Left ventricle myocardium superior (tissue), 1 donor: ENCODE results near the gene GAN. TPM values are rescaled to one million over a fixed set of nuclear protein-coding genes. Genes with fewer than 3 reads are reported as not detected.
A peak's percentile ranks its signal among the peaks of the same experiment; 100 is the strongest.

ENCODE experiments used
- ATAC-seq: fragments of 200-7000 bp; cut with Tn5 transposase; one replicate; pipeline ENCODE4 v1.9.1; 2020; ENCODE audit warnings: mild to moderate bottlenecking, moderate library complexity
- DNase-seq: peaks from one replicate; pipeline ENCODE4 v3.0.0-alpha.2; 2020
- intact Hi-C: fragments of 100-400 bp; cut with micrococcal nuclease; formaldehyde crosslinking; loops from one replicate; pipeline ENCODE4 v1.11.0; 2022
- long read RNA-seq: library from polyadenylated mRNA; unstranded; transcript quantifications from one replicate; pipeline ENCODE4 v2.0.0, GENCODE V29; 2021
- total RNA-seq: library from RNA; stranded (reverse); fragmentation: NEBNext Ultra II Directional; extraction: Animal tissue kit (Norgen Biotek cat#: 25700); gene quantifications from one replicate; pipeline ENCODE4 v1.2.1, GENCODE V29; 2021
- donor health status: DM: no; HTN: yes; CAD: no; lungs with severe emphysema.

The GAN gene, protein sequence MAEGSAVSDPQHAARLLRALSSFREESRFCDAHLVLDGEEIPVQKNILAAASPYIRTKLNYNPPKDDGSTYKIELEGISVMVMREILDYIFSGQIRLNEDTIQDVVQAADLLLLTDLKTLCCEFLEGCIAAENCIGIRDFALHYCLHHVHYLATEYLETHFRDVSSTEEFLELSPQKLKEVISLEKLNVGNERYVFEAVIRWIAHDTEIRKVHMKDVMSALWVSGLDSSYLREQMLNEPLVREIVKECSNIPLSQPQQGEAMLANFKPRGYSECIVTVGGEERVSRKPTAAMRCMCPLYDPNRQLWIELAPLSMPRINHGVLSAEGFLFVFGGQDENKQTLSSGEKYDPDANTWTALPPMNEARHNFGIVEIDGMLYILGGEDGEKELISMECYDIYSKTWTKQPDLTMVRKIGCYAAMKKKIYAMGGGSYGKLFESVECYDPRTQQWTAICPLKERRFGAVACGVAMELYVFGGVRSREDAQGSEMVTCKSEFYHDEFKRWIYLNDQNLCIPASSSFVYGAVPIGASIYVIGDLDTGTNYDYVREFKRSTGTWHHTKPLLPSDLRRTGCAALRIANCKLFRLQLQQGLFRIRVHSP
- 10.3 TPM for total RNA-seq
- long read RNA-seq, full-length matches to known transcripts, result 3 of 8 reads
- long read RNA-seq, partial matches to known transcripts, result 1 of 8 reads
- long read RNA-seq, other reads (novel, unspliced or antisense), result 4 of 8 reads

DNA sequence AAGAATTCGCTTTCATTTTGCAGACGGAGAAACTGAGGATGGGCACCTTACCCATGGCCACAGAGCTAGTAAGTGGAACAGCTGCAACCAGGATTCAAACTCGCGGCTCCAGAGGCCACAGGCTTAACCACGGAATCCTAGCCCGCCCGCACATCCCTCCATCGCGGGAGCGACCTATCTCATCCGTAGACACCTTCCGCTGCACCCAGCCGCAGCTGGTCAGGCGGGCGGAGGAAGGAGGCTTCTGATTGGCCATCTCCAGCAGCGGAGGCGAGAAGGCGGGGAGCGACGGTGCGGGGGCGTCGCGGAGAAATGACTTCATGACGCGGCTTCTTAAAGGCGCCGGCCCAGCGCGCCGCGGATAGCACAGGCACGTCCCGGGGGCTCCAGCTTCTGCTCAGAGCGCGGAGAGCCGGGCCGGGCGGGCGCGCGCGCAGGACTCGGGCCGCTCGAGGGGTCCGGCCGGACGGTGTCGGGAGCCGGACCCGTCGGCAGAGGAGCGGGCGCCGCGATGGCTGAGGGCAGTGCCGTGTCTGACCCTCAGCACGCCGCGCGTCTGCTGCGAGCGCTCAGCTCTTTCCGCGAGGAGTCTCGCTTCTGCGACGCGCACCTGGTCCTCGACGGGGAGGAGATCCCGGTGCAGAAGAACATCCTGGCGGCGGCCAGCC is at the start of gene GAN:
TSS of gene GAN (plus strand) at position 360 of the 668 bp plus-strand sequence. CDS start at position 512, 152 bp downstream.
- intact Hi-C loops, result no loop called here
- ATAC-seq (peak; percentile 96), DNase-seq (peak; percentile 96)

DNA sequence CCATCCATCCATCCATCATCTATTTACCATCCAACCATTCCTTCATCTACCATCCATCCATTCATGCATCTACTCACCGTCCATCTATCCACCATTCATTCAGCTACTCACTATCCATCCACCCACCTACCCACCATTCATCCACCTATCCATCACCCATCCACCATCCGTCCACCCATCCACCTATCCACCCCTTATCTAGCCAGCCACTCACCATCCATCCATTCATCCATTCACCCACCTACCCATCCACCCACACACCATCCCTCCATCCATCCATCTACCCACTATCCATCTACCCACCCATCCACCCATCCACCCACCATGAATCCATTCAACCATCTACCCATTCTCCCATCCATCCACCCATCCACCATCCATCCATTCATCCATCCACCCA is 49.7 kb upstream of the GAN start:
- no peak for DNase-seq
- intact Hi-C loops, result no loop called here
- no peak for ATAC-seq

DNA sequence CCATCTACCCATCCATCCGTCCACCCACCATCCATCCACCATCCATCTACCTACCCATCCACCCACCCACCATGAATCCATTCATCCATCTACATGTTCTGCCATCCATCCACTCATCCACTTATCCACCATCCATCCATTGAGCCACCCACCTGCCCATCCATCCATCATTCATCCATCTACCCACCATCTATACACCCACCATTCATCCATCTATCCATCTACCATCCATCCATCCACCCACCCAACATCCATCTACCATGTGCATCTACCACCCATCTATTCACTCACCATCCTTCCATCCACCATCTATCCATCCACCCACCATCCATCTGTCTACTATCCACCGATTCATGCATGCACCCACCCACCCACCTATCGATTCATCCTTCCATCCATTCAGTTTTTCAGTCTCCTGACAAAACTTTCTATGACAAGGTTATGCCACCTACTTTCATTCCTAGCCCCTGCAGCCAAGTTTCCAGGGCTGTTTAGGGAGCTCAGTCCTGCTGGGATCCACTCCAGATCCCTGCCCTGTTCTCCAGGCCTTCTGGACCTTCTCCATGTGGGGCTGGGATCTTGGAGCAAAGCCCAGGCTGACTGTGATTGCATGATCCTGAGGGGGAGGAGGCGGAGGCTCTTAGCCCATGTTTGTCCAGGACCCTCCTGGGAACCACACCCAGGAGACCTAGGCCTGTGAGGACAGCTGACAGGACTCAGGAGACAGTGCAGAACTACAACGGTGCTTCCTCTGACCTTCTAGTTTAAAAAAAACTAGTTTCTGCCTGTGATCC is 48.9 kb upstream of the GAN start:
- intact Hi-C loops, result no loop called here
- DNase-seq (peak; percentile 90), ATAC-seq (peak; percentile 98)

GRCh38 chr16:81266680-81267095 is 48.1 kb upstream of the GAN start:
- intact Hi-C loops, result no loop called here
- DNase-seq (no peak), ATAC-seq (no peak)

DNA sequence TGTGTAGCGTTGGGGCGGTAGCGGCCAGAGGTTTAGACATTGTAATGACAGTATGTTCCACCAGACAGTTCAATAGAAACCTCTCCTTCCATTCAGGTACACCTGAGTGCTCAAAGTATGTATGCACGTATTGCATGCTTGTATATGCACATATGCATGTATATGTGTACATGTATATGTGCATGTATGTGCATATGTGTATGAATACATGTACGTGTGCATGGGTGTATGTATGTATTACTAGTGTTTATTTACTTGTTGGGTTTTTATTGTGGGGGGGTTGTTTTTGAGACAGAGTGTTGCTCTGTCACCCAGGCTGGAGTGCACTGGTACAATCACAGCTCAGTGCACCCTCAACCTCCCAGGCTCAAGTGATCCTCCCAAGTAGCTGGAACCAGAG is 46.3 kb upstream of the GAN start:
- intact Hi-C loops, result no loop called here
- DNase-seq (no peak), ATAC-seq (no peak)

DNA sequence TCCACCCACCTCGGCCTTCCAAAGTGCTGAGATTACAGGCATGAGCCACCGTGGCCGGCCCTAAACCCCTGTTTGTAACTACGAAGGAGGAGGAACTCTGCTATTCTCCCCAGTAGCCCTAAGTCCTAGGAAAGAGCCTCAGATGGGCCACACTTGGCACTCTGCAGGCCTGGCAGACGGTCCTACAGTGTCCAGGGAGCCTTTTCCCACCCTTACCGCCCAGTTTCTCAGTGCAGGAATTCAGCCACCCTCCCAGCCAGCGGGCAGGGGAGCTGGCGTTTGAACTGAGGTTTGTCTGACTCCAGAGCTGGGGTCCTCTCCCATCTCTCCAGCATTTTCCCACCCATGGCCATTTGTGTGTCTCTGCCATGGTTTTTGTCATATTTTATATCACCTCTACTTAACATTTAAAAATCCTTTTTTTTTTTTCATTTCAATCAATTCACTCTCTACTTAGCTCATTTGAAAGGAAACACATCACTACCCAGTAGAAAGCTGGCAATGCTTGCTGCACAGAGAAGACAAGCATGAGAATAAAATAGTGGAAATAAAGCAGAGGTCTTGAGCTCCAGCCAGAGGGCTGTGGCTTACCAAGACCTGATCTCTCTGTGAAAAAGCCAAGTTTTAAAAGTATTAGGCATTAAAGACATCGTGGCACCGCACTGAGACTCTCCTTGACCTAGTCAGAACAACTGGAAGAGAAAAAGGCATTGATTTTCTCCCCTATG is 41.4 kb upstream of the GAN start:
- no peak for ATAC-seq
- no peak for DNase-seq
- intact Hi-C loops, result no loop called here

DNA sequence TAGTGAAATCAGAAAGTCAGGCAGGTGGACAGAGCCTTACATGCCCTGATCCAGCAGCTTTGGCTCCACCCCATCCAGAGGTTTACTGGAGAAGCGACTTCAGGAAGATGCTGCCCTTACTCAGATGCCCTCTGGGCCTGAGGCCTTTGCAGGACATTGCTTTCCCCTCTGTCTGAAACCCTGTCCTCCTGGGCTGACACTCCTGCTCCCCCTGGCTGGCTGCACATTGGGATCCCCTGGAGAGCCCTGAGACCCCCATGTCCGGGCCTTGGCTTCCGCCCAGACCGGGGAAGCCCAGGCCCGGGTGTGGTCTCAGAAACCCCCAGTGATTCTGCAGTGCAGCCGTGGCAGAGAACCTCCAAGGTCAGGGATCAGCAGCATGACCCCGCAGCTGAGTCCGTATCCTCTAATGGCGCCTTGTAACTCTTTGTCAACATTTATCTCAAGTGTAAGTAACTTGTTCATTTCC is 39.7 kb upstream of the GAN start:
- intact Hi-C loops, result no loop called here

DNA sequence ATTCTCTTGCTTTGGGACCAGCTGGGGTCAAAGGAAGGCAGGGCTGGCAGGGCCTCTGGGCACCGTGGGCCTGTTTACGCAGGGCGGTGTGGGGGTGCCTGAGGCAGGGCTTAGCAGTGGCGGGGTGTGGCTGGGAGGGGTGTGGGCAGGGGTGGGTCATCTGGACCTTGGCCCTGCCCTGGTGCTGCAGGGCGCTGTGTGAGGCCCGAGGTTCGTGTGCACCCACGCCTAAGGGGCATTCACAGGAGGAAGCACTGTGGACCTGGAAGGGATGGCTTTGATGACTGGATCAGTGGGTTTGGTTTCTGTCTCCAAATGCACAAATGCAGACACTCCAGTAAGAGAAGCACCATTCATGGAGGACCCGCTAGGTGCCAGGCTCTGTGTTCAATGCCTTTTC is 39.0 kb upstream of the GAN start:
- intact Hi-C loops, result no loop called here
- no peak for ATAC-seq
- DNase-seq, result no peak

More for the DNA sequence above, 39.7 kb upstream of the GAN start:
- no peak for ATAC-seq
- DNase-seq, result no peak

DNA sequence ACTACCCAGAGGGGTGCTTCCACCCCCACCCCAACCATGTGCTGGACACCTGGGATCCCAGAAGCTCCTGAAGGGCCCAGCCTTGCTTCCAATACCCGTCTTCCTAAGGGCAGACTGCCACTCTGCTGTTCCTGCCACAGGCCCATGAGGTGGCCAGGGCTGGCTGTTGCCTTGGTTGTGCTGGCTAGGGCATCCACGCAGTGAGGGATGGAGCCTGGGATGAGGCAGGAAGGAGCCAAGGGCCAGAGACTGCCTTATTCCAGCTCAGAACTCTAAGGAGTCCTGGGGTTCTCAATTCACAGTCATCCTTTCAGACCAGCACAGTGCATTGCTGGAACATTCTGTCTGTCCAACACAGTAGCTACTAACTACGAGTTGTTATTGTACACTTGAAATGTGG is 38.4 kb upstream of the GAN start:
- ATAC-seq, result no peak
- intact Hi-C loops, result no loop called here

DNA sequence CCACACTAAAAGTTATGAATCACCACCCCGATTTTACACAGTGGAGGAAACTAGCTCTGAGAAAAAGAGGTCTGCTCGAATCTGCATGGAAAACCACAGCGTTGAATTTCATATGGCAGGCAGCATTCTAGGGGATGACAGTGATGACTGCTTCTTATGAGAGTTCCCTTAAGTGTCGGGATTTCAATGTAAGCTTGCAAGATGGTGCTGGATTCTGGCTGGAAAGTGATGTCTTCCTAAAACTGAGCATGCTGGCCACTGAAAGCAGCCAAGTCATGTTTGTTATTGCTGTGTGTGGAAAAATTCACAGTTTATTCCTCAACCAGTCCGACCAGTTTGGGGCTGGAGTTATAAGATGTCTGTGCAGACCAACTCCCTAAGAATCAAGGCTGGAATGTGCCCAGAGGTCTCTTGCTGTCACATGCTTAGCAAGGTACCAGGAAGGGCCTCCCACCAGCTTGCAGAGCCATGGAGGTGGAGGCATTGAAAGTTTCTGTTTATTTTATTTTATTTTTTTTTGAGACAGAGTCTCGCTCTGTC is 37.2 kb upstream of the GAN start:
- ATAC-seq, result no peak
- intact Hi-C loops, result no loop called here

More for the DNA sequence above, 38.4 kb upstream of the GAN start:
- DNase-seq, result no peak

GRCh38 chr16:81278526-81278925 is 36.2 kb upstream of the GAN start:
- DNase-seq (no peak), ATAC-seq (no peak)
- intact Hi-C loops, result no loop called here

More for the DNA sequence above, 37.2 kb upstream of the GAN start:
- no peak for DNase-seq

GRCh38 chr16:81279392-81279791 is 35.4 kb upstream of the GAN start:
- intact Hi-C loops, result no loop called here
- DNase-seq (no peak), ATAC-seq (no peak)

GRCh38 chr16:81280393-81280792 is 34.4 kb upstream of the GAN start:
- intact Hi-C loops, result no loop called here
- DNase-seq, result no peak

DNA sequence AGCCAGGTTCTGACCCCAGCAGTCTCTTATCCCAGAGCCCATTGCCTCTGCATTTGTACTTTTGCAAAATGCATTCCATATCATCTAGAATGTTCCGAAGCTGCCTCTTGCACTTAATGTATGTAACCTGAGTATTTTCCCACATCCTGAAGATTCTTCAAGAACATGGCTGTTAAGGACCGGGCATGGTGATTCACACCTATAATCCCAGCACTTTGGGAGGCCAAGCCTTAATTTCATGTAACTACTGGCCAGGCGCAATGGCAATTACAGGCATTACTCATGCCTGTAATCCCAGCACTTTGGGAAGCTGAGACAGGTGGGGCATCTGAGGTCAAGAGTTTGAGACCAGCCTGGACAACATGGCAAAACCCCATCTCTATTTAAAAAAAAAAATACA is 31.7 kb upstream of the GAN start:
- ATAC-seq, result no peak
- DNase-seq, result no peak
- intact Hi-C loops, result no loop called here

More at GRCh38 chr16:81280393-81280792, 34.4 kb upstream of the GAN start:
- no peak for ATAC-seq

DNA sequence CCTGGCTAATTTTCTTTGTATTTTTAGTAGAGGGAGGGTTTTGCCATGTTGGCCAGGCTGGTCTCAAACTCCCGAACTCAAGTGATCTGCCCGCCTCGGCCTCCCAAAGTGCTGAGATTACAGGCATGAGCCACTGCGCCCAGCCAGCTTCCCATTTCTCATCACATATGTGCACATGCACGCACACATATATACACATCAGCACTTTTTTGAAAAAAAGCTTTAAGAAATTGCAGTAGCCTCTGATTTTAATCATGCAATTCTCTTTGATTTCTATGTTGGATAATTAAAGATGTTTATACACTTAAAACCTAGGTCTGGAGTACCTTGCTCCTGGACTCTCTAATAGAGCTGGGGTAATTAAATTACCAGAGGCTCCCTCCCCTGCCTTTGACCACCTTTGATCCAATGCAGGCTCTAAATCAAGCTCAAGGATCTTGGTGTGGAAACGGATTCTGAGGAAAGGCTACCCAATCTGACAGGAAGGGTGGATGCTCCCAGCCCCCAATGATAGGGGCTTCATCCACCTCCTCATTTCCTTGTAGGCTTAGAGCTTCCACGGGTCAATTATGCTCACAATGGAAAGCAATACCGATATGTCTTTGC is 29.7 kb upstream of the GAN start:
- intact Hi-C loops, result no loop called here

GRCh38 chr16:81286190-81286589 is 28.6 kb upstream of the GAN start:
- DNase-seq, result no peak
- no peak for ATAC-seq
- intact Hi-C loops, result no loop called here

More for the DNA sequence above, 29.7 kb upstream of the GAN start:
- ATAC-seq, result no peak
- DNase-seq, result no peak

DNA sequence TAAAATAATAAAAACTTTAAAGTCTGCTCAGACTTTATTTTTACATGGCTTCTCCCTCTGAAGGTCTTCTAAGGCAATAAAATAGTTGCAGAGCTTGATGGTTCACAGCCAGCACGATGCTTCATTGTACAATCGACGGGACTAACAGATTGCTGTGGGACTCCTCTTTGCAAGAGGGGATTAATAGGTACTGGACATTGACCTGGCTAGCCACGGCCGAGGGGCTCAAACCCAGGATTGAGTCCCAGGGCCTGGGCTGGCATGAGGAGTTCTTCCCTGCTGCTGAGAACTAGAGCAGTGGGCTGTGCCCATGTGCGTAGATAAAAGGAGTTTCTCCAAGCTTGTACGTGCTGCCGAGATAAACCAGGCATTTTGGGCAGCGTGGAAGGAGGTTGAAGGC is 23.6 kb upstream of the GAN start:
- DNase-seq (no peak), ATAC-seq (no peak)
- intact Hi-C loops, result no loop called here

- intact Hi-C loops, result no loop called here
- ATAC-seq (no peak), DNase-seq (no peak)
Observed at GRCh38 chr16:81292936-81293335, 21.8 kb upstream of the GAN start.
